GM19193 (cell line): ENCODE results near the gene C3orf18.

Source experiments
- POLR2A ChIP-seq: IDR thresholded peaks from 4 replicates; pipeline ENCODE4 v1.6.1; 2011; ENCODE audit not compliant: insufficient read depth, insufficient read length; ENCODE audit errors: extremely low read depth

The C3orf18 gene

DNA sequence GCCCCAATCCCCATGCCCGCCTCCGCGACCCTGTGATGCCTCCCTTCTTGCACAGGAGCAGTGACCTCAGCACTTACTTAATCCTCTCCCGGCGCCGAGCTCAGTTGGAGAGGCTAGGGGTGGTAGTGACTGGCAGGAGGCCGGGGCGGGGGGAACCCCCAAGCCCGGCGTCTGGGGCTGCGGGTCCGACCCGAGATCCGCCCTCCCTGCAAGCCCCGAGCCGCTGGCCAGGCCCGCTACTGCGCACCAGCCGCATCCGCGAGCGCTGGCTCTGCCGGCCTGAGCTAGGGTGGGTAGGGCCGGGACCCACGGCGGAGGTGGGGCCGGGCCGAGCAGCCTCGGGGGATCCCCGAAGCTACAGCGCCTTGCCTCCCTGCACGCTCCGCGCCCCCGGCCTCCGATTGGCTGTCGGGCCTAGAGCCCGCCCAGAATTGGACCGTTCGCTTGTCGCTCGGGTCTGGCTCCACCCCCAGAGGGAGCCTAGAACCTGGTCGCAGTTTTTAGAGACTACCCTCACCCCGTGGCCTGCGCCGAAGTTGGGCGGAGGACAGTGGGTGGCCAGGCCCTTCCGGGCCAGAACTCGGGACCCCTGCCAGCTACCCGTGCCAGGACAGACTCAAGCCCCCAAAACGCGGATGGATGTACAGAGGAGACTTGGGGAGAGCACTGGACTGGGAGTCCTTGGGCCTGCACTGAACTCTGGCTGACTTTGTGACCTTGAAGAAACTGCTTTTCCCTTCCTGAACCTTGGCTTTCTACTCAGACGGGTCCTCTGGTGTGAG lies at the start of gene C3orf18:
Gene C3orf18, minus strand, starts transcription at position 362 of the 782 bp plus-strand sequence. CDS start 2,048 bp downstream, outside the sequence.
- peak; percentile 49 for TF ChIP-seq POLR2A

DNA sequence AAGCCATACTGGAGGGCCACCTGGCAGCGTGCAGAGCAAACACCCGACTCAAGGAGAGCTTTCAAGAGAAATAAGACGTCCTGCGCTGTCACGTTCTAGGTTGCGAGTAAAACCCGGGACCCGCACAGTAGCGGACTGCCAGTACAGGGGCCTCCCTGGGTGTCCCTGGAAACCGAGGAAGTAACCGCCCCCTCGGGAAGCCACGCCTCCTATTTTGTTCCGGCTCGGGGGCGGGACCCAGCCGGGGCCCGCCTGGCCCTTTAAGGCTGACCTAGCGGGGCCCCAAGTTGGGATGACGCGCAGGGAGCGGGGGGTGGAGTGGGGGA lies 49.2 kb upstream of the C3orf18 start:
- TF ChIP-seq POLR2A = peak; percentile 24

GRCh38 chr3:50616003-50616769 lies 48.6 kb upstream of the C3orf18 start:
- TF ChIP-seq POLR2A = no peak

GRCh38 chr3:50615190-50615589 lies 47.6 kb upstream of the C3orf18 start:
- TF ChIP-seq POLR2A = no peak

GRCh38 chr3:50612970-50613846 lies 45.7 kb upstream of the C3orf18 start:
- TF ChIP-seq POLR2A = no peak

DNA sequence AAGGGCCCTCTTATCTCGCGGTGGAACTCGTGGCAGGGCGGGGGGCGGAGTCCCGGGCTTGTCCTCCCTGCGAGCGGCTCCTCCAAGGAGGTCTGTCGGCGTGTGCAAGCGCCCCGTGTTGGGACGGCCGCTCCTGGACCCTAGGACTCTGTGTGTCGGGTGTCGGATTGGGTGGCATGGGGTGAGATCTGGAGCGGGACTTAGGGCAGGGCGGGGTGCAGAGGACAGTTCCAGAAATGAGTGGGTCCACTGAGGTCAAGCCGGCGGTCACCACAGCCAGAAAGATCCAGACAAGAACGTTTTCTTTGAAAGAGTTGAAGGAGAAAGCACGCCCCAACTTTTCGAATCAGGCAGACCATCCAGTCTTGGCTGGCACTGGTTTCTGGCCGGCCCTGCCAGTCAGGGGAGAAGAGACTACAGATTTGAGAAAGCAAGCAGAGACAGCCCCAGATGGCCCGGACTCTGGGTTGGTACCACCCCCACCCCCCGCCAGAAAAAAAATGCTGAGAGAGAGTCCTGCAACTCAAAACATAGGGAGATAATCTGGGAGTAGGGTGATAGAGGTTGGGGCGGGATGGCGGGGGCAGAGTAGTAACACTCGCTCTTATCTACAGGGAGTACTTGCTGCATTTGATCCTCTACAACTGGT lies 44.8 kb upstream of the C3orf18 start:
- TF ChIP-seq POLR2A = no peak

GRCh38 chr3:50611464-50612233 lies 44.1 kb upstream of the C3orf18 start, which contains the start of gene CISH:
TSS of gene CISH (minus strand) at chr3:50611774. CDS start at chr3:50611650, 124 bp downstream.
- peak; percentile 56 for TF ChIP-seq POLR2A

DNA sequence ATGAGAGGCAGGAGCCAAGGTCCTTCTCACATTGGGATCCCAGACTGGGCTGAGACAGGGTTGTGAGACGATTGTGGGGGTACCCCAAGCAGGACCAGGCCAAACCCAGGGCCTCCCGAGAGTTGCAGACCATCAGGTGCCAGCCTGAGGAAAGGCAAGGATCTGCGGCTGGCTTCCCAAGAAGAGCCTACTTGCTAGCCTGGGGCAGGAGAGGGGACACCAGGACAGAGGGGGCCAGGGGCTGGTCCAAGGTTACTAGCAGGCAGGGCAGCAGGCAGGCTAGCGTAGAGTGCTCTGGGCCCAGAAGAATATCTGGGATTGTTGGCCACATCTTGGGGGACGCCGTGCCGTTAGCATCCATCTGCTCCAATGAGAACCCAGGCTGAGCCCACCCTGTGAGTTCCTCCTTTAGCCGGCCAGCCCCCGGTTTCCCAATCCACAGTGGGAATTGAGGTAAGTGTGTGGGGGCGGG lies 43.5 kb upstream of the C3orf18 start:
- TF ChIP-seq POLR2A = no peak

DNA sequence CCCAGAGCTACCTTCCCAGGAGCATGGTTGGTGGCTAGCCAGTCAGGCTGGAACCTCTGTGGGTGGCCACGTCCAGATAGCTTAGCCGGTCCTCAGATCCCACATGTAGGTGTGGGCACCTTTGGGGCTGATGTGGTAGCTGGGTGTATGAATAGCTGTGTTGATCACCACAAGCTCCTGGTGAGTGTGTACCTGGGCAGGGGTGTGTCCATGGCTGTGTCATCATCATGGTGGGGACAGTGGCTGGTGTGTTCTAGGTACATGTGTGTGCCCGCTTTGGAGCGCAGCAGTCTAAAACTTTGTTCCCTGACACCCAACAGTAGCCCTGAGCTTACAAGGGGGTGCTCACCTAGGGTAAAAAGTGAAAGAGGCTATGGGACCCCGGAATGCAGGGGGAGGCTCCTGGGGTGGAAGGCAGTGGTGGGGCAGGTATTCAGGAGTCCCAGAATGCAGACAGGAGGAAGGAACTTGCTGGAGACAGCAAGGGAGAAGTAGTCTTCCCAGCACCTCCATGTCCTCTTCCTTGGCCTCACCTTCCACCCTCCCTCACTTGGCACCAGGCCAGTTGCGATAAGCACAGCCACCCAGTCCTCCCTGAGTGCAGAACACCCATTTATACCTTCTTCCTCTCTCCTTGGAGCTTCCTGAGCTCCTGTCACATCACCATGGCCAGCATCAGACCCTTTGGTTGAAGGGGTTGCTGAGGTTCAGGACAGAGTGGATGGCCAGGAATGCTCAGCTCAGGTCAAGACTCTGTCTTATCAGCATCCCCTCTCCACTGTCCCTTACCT lies 42.8 kb upstream of the C3orf18 start:
- no peak for TF ChIP-seq POLR2A

GRCh38 chr3:50609763-50610085 lies 42.2 kb upstream of the C3orf18 start:
- no peak for TF ChIP-seq POLR2A

GRCh38 chr3:50609071-50609762 lies 41.7 kb upstream of the C3orf18 start:
- no peak for TF ChIP-seq POLR2A

- no peak for TF ChIP-seq POLR2A
Measured at GRCh38 chr3:50608278-50608677, 40.7 kb upstream of the C3orf18 start.
